Femur (tissue), 1 donor: ENCODE measurements around the gene SPSB1.

ENCODE experiments used
- DNase-seq: peaks from one replicate; pipeline ENCODE4 v3.0.0-alpha.2; 2017

SPSB1 gene

GRCh38 chr1:9397997-9398526, 105.4 kb downstream of the SPSB1 start:
- peak; percentile 77 for DNase-seq

GRCh38 chr1:9399510-9400424, 107.1 kb downstream of the SPSB1 start:
- DNase-seq: peak; percentile 67

GRCh38 chr1:9400425-9401079, 107.9 kb downstream of the SPSB1 start:
- DNase-seq: no peak

- DNase-seq: no peak
Observed at GRCh38 chr1:9401080-9401453, 108.4 kb downstream of the SPSB1 start.

GRCh38 chr1:9402256-9402616, 109.5 kb downstream of the SPSB1 start:
- no peak for DNase-seq

- DNase-seq: no peak
Observed at GRCh38 chr1:9402717-9403225, 110.1 kb downstream of the SPSB1 start.

GRCh38 chr1:9404117-9404914, 111.6 kb downstream of the SPSB1 start:
- DNase-seq: no peak

GRCh38 chr1:9406111-9406510, 113.4 kb downstream of the SPSB1 start:
- DNase-seq: no peak

- no peak for DNase-seq
Observed at GRCh38 chr1:9410737-9411297, 118.1 kb downstream of the SPSB1 start.

GRCh38 chr1:9413071-9413876, 120.6 kb downstream of the SPSB1 start:
- DNase-seq: peak; percentile 77

- peak; percentile 81 for DNase-seq
Observed at GRCh38 chr1:9413877-9414213, 121.2 kb downstream of the SPSB1 start.

- no peak for DNase-seq
Observed at GRCh38 chr1:9416506-9416905, 123.8 kb downstream of the SPSB1 start.

GRCh38 chr1:9416918-9417500, 124.3 kb downstream of the SPSB1 start:
- DNase-seq: no peak

GRCh38 chr1:9417695-9418094, 125.0 kb downstream of the SPSB1 start:
- DNase-seq: no peak

- no peak for DNase-seq
Observed at GRCh38 chr1:9418851-9419250, 126.2 kb downstream of the SPSB1 start.
